ENCODE measurements around the gene ZNF540.
"Not testable (repeated sequence)": the region's sequence is repeated elsewhere in the genome, so short reads cannot be mapped to it uniquely, and the experiment has no call there.

Gene ZNF540

DNA sequence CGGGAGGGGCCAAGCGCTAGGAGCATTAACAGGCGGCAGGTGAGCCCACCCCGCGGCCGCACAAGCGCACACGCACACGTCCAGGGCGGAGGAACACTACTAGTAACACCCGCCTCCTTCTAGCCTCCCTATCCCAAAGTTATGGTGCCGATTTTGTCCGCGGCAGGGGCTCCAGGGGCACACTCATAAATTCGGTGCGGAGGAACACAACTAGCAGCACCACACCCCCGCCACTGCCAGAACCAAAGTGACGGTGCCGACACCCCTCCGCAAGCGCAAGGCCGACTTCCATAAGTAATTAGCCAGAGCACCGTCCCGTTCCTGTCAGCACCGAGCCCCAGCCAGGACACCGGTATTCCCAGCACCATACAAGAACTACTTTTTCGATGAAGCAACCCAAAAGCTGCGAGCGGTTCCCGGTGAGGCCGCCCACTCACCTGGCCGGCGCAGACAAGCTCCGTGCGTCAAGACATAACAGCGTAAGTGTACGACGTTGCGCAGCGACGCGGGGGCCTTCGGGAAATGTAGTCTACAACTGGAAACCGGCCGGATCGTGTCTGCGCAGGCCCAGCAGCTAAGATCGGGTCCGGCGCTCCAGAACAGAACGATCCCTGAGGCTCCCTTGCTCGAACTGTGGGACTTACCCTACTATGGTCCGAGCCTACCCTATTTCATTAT, at the start of gene ZNF540, which contains the start of gene ZNF571:
ZNF540 (plus strand) TSS at position 573 of the 678 bp plus-strand sequence. CDS start 3,572 bp downstream, outside the sequence.
ZNF571 (minus strand) TSS at position 489 of the 678 bp plus-strand sequence. CDS start 8,116 bp downstream, outside the sequence.
- DNase-seq (ENCODE audit: low read depth, low spot score): peak; percentile 68

- DNase-seq (ENCODE audit: low read depth, low spot score): no peak
Observed at GRCh38 chr19:37551129-37551993, 43.3 kb upstream of the ZNF540 start.

GRCh38 chr19:37563518-37563917, 31.2 kb upstream of the ZNF540 start:
- no peak for DNase-seq (ENCODE audit: low read depth, low spot score)

GRCh38 chr19:37564624-37565369, 29.9 kb upstream of the ZNF540 start:
- DNase-seq (ENCODE audit: low read depth, low spot score): no peak

DNA sequence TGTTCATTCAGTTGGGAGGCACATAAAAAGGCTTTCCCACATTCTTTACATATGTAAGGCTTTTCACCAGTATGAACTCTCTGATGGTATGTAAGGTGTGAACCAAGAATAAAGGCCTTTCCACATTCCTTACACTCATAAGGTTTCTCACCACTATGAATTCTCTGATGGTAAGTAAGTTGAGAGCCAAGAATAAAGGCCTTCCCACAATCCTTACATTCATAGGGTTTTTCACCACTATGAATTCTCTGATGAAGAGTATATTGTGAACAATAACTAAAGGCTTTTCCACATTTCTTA, 29.4 kb upstream of the ZNF540 start:
- DNase-seq (ENCODE audit: low read depth, low spot score): no peak

DNA sequence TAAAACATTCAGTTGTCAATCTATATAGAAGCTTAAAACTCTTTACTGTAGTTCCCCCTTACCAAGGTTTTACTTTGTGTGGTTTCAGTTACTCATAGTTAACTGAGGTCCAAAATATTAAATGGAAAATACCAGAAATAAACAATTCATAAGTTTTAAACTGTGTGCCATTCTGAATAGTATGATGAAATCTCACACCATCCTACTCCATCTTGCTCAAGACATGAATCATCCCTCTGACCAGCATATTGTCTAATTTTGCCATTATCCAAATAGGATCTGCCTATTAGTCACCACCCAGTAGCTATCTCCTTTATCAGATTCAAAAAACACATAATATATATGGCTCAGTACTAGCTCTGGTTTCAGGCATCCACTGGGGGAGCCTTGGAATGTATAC, 22.5 kb upstream of the ZNF540 start:
- DNase-seq (ENCODE audit: low read depth, low spot score): no peak

- DNase-seq (ENCODE audit: low read depth, low spot score): no peak
Observed at GRCh38 chr19:37583340-37583739, 11.3 kb upstream of the ZNF540 start.

DNA sequence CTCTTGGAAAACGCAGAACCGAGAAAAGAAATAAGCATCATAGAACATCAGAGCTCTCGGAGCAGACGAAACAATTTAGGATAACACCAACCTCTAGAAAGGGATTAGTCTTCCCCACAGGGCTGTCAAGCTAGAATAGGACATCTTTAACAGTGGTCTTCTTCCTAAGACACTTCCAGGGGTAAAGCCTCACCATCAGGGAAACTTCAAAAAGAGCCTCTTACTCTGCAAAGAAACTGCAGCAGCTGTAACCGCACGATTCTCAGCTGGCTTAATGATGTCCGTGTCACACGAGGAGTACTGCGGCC, 726 bp upstream of the ZNF540 start:
- peak; percentile 1 for DNase-seq (ENCODE audit: low read depth, low spot score)

GRCh38 chr19:37594982-37595382, 306 bp downstream of the ZNF540 start:
- DNase-seq (ENCODE audit: low read depth, low spot score): no peak

DNA sequence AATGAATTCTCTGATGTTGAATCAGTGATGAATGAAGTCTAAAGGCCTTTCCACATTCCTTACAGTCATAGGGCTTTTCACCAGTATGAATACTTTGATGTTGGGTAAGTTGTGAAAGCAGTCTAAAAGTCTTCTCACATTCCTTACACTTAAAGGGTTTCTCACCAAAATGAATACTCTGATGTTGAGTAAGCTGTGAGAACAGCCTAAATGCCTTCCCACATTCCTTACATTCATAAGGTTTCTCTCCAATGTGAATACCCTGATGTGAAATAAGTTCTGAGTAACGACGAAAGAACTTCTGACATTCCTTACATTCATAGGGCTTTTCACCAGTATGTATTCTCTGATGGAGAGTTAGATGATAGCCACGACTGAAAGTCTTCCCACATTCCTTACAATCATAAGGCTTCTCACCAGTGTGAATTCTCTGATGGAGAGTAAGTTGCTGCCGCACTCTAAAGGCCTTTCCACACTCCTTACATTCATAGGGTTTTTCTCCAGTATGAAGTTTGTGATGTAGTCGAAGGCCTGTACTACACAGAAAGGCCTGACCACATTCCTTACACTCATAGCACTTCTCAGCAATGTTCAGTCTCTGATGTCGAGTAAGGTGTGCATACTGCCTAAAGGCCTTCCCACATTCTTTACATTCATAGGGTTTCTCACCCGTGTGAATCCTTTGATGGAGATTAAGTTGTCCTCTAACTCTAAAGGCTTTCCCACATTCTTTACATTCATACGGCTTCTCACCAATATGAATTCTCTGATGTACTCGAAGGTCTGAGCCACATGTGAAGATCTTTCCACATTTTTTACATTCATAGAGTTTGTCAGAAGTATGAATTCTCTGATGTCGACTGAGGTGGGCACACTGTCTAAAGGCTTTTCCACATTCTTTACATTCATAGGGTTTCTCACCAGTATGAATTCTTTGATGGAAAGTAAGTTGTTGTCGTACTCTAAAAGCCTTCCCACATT, 40.7 kb downstream of the ZNF540 start:
- DNase-seq (ENCODE audit: low read depth, low spot score): no peak

DNA sequence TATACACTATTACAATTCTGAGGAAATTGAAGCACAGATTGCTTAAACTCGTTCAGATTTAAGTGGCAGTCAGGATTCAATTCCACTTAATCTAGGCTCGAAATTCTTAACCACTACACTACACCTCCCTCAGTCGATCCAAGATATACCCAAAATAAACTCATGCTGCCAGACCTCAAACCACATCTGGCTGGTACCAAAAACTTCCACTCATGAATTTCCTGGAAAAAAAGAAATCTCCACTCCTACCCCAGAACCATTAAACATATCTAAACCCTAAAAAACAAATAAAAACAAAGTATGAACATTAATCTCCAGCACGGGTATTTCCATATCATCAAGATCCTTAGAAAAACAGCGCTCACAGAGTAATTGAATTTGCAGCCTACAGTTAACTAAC, 59.4 kb downstream of the ZNF540 start:
- no peak for DNase-seq (ENCODE audit: low read depth, low spot score)

DNA sequence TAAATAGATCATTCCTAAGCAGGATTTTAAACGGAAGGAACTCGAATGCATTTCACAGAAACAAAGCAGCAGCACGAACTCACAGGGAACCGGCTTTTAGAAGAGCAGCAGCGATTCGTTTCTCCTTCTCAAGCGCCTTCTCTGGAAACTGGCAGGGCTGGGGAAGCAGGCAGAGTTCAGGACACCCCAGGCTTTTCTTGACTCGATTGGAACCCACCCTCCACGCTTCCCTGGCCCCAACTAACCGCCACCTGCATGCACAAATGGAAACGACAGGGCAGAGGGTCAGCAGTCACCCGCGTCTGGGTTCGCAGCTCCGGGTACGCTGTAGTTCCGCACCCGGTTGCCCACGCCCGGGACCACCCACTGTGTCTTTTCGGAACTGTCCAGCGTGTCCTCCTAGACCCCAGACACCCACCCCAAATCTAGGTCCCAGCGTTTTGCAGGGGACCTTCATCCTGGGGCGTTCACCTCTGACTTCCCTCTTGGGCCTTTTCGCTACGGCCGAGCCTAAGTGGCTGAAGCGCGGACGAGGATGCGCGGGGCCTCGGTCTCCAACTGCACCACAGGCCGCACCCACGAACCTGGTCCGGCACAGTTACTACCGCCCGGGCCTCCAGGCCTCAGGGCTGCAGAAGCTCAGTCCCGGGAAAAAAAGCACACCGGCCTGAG, 60.1 kb downstream of the ZNF540 start:
- DNase-seq (ENCODE audit: low read depth, low spot score): no peak

GRCh38 chr19:37655301-37655688, 60.6 kb downstream of the ZNF540 start, which contains the start of gene ZFP30:
Gene ZFP30, minus strand, starts transcription at chr19:37655465. Its CDS starts 7,643 bp downstream, at chr19:37647822.
- DNase-seq (ENCODE audit: low read depth, low spot score): peak; percentile 47

DNA sequence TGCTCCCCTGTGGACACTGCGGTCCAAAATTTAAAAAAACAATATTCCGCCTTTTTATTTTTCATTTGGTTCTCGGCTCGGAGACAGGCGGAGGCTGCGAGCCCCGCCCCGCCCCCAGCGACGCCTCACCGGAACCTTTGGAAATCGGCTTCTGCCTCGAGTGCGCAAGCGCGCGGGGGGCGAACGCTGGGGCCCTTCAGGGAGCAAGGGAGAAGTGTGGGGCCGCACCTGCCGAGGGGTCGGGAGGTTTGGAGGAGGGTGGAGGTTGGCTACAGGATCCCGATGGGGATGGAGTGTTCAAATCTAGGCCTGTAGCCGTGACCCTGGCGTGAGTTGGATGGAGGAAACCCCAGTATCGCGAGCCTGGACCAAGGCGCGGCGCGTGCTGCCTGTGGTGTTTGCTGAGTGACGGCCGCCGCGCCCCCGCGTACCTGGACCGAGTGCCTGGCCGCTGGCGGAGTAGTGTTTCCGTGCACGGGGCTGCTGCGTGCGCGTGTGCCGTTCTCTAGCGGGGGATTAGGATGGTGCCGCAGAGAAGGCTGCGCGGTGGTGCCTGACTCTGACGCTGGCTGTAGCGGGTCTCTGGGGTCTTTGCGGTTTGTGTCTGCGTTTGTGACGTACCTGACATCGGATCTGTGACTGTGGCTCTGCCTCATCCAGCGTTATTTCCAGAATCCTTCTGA, 61.2 kb downstream of the ZNF540 start:
- peak; percentile 33 for DNase-seq (ENCODE audit: low read depth, low spot score)

GRCh38 chr19:37657157-37657556, 62.5 kb downstream of the ZNF540 start:
- DNase-seq (ENCODE audit: low read depth, low spot score): not testable (repeated sequence)

Data from brain pericyte (primary cell).